SK-N-SH (cell line): ENCODE data around the gene IRGC. TPM values are rescaled to one million over a fixed set of nuclear protein-coding genes. Genes with fewer than 3 reads are reported as not detected.

Experiments used
- CTCF ChIA-PET: fragments of 300-600, 350-600 bp; formaldehyde crosslinking; extraction: SDS; loops from one replicate; lab custom pipeline; 2021; lab: Yijun Ruan, JAX
- POLR2A ChIA-PET: fragments of 350-600 bp; sonication (Branson Sonifier 250); formaldehyde crosslinking; extraction: SDS; loops from one replicate; lab custom pipeline; 2020; ENCODE audit warnings: antibody characterized with exemption, inconsistent platforms; lab: Yijun Ruan, JAX
- DNase-seq: peaks from one replicate; pipeline ENCODE4 v3.0.0; 2012
- H2AFZ ChIP-seq: fragments of 200-600 bp; sonication (generic); 2 replicates; pipeline ENCODE4 v1.8.1; 2016; ENCODE audit warnings: antibody characterized with exemption, mild to moderate bottlenecking, low read depth
- H3F3A ChIP-seq: fragments of 200-600 bp; sonication (generic); replicated peaks from 2 replicates; pipeline ENCODE3; 2016; ENCODE audit warnings: antibody characterized with exemption, mild to moderate bottlenecking; ENCODE audit not compliant: insufficient read depth
- H3K27ac ChIP-seq, 2 experiments: fragments of 200-500 bp in 1 of 2; fragments of 200-600 bp in 1 of 2; sonication (Bioruptor generic) in 1 of 2; sonication (generic), shearing (Covaris generic) in 1 of 2; 2 replicates each; pipeline versions ENCODE4 v1.5.1 to v1.6.1; 2014 to 2016; ENCODE audit warnings: low read depth in 2 of 2, inconsistent platforms in 1 of 2, low read length in 1 of 2, mild to moderate bottlenecking in 1 of 2, mixed read lengths in 1 of 2
- H3K27me3 ChIP-seq: fragments of 200-600 bp; sonication (generic), shearing (Covaris generic); 2 replicates; pipeline ENCODE4 v1.6.1; 2016; ENCODE audit warnings: mixed run types; ENCODE audit not compliant: insufficient read depth
- H3K36me3 ChIP-seq, 2 experiments: fragments of 200-500 bp in 1 of 2; fragments of 200-600 bp in 1 of 2; sonication (Bioruptor generic) in 1 of 2; sonication (generic) in 1 of 2; replicated peaks in 1 of 2; 2 replicates each; pipeline versions ENCODE3 to v1.5.1; 2014 to 2016; ENCODE audit warnings: low read length in 1 of 2, mild to moderate bottlenecking in 1 of 2; ENCODE audit not compliant: insufficient read depth in 2 of 2, control insufficient read depth in 1 of 2
- H3K4me1 ChIP-seq, 2 experiments: fragments of 200-500 bp in 1 of 2; fragments of 200-600 bp in 1 of 2; sonication (Bioruptor generic) in 1 of 2; sonication (generic), shearing (Covaris generic) in 1 of 2; 2 replicates each; pipeline versions ENCODE4 v1.5.1 to v1.6.1; 2014 to 2016; ENCODE audit warnings: low read depth in 1 of 2, low read length in 1 of 2, mixed run types in 1 of 2; ENCODE audit not compliant: insufficient read depth in 2 of 2, control insufficient read depth in 1 of 2
- H3K4me2 ChIP-seq: fragments of 200-600 bp; sonication (generic), shearing (Covaris generic); 2 replicates; pipeline ENCODE4 v1.6.1; 2017; ENCODE audit warnings: mixed run types
- H3K4me3 ChIP-seq, 2 experiments: fragments of 200-500 bp in 1 of 2; fragments of 200-600 bp in 1 of 2; sonication (Bioruptor generic) in 1 of 2; sonication (generic), shearing (Covaris generic) in 1 of 2; 2 replicates each; pipeline versions ENCODE4 v1.5.1 to v1.8.1; 2014 to 2016; ENCODE audit warnings: low read depth in 2 of 2, inconsistent platforms in 1 of 2, low read length in 1 of 2, mild to moderate bottlenecking in 1 of 2, mixed read lengths in 1 of 2, moderate library complexity in 1 of 2
- H3K79me2 ChIP-seq: fragments of 200-600 bp; sonication (generic); 2 replicates; pipeline ENCODE4 v1.8.1; 2017; ENCODE audit warnings: mild to moderate bottlenecking; ENCODE audit not compliant: insufficient read depth
- H3K9ac ChIP-seq: fragments of 200-600 bp; sonication (generic); 2 replicates; pipeline ENCODE4 v1.6.1; 2017; ENCODE audit warnings: mixed run types
- H3K9me2 ChIP-seq: fragments of 200-600 bp; sonication (generic); 2 replicates; pipeline ENCODE4 v1.6.1; 2017; ENCODE audit warnings: mixed run types
- H3K9me3 ChIP-seq: fragments of 200-600 bp; sonication (generic); 2 replicates; pipeline ENCODE4 v1.6.1; 2017; ENCODE audit warnings: mixed run types, mild to moderate bottlenecking, moderate library complexity
- H4K20me1 ChIP-seq: fragments of 200-600 bp; sonication (generic); 2 replicates; pipeline ENCODE4 v1.6.1; 2017; ENCODE audit warnings: mild to moderate bottlenecking, mixed run types; ENCODE audit not compliant: insufficient read depth
- GATA2 ChIP-seq: sonication (generic); formaldehyde crosslinking; IDR thresholded peaks from 2 replicates; pipeline ENCODE4 v1.5.0; 2020; ENCODE audit warnings: mild to moderate bottlenecking, missing genetic modification reagents
- JUND ChIP-seq: IDR thresholded peaks from 2 replicates; pipeline ENCODE4 v1.4.0; 2012
- MEF2A ChIP-seq: IDR thresholded peaks from 2 replicates; pipeline ENCODE4 v1.4.0; 2012; ENCODE audit warnings: low read depth, borderline replicate concordance
- MXI1 ChIP-seq: IDR thresholded peaks from 2 replicates; pipeline ENCODE4 v1.6.1; 2012; ENCODE audit warnings: mild to moderate bottlenecking, low read depth, low read length, improper control_type of control experiment
- NFIC ChIP-seq: IDR thresholded peaks from 2 replicates; pipeline ENCODE4 v1.4.0; 2012; ENCODE audit warnings: borderline replicate concordance
- RXRA ChIP-seq: IDR thresholded peaks from 2 replicates; pipeline ENCODE4 v1.4.0; 2012; ENCODE audit warnings: low read depth, mild to moderate bottlenecking, borderline replicate concordance
- SIN3A ChIP-seq: IDR thresholded peaks from 2 replicates; pipeline ENCODE4 v1.6.1; 2012; ENCODE audit warnings: low read depth, mild to moderate bottlenecking, low read length, moderate library complexity, borderline replicate concordance
- TCF12 ChIP-seq: IDR thresholded peaks from 2 replicates; pipeline ENCODE4 v1.4.0; 2012
- TEAD4 ChIP-seq: IDR thresholded peaks from 2 replicates; pipeline ENCODE4 v1.4.0; 2012; ENCODE audit warnings: mild to moderate bottlenecking, borderline replicate concordance; ENCODE audit not compliant: insufficient read depth
- WGBS: methylation state at CpG from one replicate; pipeline ENCODE4 v1.1.6; 2017; ENCODE audit warnings: low lambda C conversion rate; 5-methylcytosine and 5-hydroxymethylcytosine counted together
- polyA plus RNA-seq, 3 experiments: library from polyadenylated mRNA; depleted of rRNA; stranded (reverse); fragments of >200 nt; gene quantifications; 2 replicates each; pipeline ENCODE4 v1.2.3, GENCODE V29; 2012
- TF ChIP-seq, protein P1 (sequence below): fragments of 200-600 bp; sonication (generic); IDR thresholded peaks from 2 replicates; pipeline ENCODE4 v1.6.1; 2017; ENCODE audit warnings: antibody characterized with exemption, mild to moderate bottlenecking, moderate library complexity
- TF ChIP-seq, protein P2 (sequence below): IDR thresholded peaks from 2 replicates; pipeline ENCODE4 v1.4.0; 2012; ENCODE audit warnings: low read depth, borderline replicate concordance
- TF ChIP-seq, protein P3 (sequence below): IDR thresholded peaks from 2 replicates; pipeline ENCODE4 v1.4.0; 2012; ENCODE audit warnings: low read depth
- TF ChIP-seq, protein P4 (sequence below): fragments of 150-350 bp; IDR thresholded peaks from 2 replicates; pipeline ENCODE4 v1.6.1; 2016; ENCODE audit warnings: mild to moderate bottlenecking, low read depth, low read length
- TF ChIP-seq, protein P5 (sequence below): IDR thresholded peaks from 2 replicates; pipeline ENCODE4; 2012

IRGC gene
- polyA plus RNA-seq, 1 of the 3 experiments (the other 2 are of a cell fraction): not detected

DNA sequence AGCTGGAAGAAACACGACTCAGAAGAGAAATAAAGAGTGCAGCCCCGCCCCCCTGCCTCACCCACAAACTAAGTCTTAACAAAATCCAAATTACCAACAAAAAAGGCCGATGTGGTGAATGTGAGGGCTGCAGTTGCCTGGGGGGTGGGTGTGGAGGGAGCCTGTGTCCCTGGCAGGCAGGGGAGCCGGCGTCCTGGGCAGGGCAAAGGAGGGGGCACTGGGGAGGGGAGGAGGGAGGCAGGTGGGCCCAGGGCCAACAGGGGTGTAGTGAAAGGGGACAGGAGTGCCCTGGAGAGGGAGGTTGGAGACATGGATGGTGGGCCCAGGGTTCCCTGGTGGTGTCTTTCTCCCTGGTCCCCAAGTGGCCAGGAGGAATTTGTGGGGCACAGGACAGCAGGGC lies 4.0 kb downstream of the IRGC start:
- H3F3A ChIP-seq: no peaks in the 10 kb centered on the region
- DNase-seq: no peak
- H3K27ac ChIP-seq: no peak overlapping the region
- no peaks in the 10 kb centered on the region for H3K27me3 ChIP-seq
- ChIA-PET CTCF (interaction anchor here (1.2 kb wide), 1 partner anchor 65 kb away, joined by 3 read pairs; no protein-coding TSS in a partner anchor), POLR2A (no interaction called here)
- 77% methylated on average over 5 of the region's 5 CpGs for WGBS
- H3K79me2 ChIP-seq: no peaks in the 10 kb centered on the region
- H3K9me3 ChIP-seq: no peaks in the 10 kb centered on the region
- no peak overlapping the region for H3K9ac ChIP-seq
- H3K9me2 ChIP-seq: no peaks in the 10 kb centered on the region
- H3K4me2 ChIP-seq: no peak overlapping the region
- no peak overlapping the region for H3K4me3 ChIP-seq
- H2AFZ ChIP-seq: no peak overlapping the region
- no peaks in the 10 kb centered on the region for H3K36me3 ChIP-seq
- no peaks in the 10 kb centered on the region for H4K20me1 ChIP-seq
- H3K4me1 ChIP-seq: no peaks in the 10 kb centered on the region
- TF ChIP-seq, protein P1, sequence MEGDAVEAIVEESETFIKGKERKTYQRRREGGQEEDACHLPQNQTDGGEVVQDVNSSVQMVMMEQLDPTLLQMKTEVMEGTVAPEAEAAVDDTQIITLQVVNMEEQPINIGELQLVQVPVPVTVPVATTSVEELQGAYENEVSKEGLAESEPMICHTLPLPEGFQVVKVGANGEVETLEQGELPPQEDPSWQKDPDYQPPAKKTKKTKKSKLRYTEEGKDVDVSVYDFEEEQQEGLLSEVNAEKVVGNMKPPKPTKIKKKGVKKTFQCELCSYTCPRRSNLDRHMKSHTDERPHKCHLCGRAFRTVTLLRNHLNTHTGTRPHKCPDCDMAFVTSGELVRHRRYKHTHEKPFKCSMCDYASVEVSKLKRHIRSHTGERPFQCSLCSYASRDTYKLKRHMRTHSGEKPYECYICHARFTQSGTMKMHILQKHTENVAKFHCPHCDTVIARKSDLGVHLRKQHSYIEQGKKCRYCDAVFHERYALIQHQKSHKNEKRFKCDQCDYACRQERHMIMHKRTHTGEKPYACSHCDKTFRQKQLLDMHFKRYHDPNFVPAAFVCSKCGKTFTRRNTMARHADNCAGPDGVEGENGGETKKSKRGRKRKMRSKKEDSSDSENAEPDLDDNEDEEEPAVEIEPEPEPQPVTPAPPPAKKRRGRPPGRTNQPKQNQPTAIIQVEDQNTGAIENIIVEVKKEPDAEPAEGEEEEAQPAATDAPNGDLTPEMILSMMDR: no peak
- TF ChIP-seq TCF12 (no peak), MXI1 (no peak), RXRA (no peak)
- TF ChIP-seq, protein P2, sequence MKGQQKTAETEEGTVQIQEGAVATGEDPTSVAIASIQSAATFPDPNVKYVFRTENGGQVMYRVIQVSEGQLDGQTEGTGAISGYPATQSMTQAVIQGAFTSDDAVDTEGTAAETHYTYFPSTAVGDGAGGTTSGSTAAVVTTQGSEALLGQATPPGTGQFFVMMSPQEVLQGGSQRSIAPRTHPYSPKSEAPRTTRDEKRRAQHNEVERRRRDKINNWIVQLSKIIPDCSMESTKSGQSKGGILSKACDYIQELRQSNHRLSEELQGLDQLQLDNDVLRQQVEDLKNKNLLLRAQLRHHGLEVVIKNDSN: no peak
- TF ChIP-seq, protein P3, sequence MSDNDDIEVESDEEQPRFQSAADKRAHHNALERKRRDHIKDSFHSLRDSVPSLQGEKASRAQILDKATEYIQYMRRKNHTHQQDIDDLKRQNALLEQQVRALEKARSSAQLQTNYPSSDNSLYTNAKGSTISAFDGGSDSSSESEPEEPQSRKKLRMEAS: no peak

DNA sequence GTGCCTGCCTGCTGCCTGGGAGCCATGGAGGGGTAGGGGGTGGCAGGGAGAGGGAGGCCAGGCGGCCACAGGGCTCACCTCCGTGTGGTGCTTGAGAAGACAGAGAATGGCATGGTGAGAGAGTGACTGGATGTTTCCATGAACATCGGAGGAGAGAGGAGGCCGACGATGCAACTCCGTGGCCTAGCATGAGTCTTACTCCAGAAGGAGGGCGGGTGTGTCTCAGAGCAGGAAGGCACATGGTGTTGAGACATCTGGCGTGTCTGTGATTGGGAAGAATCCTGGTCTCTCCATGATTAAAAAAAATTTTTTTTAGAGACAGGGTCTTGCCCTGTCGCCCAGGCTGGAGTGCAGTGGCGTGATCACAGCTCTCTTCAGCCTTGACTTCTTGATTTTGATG lies 5.1 kb downstream of the IRGC start:
- no peaks in the 10 kb centered on the region for H3K4me1 ChIP-seq
- H3K4me3 ChIP-seq: no peak overlapping the region

More for the DNA sequence above, 5.1 kb downstream of the IRGC start:
- Histone ChIP-seq H3K36me3 (no peaks in the 10 kb centered on the region), H3F3A (peaks cover 6% of the 10 kb centered on the region), H3K9ac (no peak overlapping the region), H3K9me2 (no peaks in the 10 kb centered on the region), H3K79me2 (no peaks in the 10 kb centered on the region), H2AFZ (no peak overlapping the region), H3K27ac (no peak overlapping the region), H3K27me3 (no peaks in the 10 kb centered on the region), H3K9me3 (no peaks in the 10 kb centered on the region), H4K20me1 (no peaks in the 10 kb centered on the region), H3K4me2 (no peak overlapping the region)
- CTCF ChIA-PET: interaction anchor here (0.8 to 1.6 kb wide), 5 partner anchors 21 to 64 kb away, joined by 3 to 7 read pairs (median 3); no protein-coding TSS in a partner anchor
- 88% methylated on average over 10 of the region's 10 CpGs for WGBS
- TF ChIP-seq NFIC (no peak), TEAD4 (no peak), RXRA (no peak), MEF2A (no peak), GATA2 (no peak), JUND (no peak), SIN3A (no peak)
- TF ChIP-seq, protein P4, sequence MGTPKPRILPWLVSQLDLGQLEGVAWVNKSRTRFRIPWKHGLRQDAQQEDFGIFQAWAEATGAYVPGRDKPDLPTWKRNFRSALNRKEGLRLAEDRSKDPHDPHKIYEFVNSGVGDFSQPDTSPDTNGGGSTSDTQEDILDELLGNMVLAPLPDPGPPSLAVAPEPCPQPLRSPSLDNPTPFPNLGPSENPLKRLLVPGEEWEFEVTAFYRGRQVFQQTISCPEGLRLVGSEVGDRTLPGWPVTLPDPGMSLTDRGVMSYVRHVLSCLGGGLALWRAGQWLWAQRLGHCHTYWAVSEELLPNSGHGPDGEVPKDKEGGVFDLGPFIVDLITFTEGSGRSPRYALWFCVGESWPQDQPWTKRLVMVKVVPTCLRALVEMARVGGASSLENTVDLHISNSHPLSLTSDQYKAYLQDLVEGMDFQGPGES: no peak
- TF ChIP-seq, protein P5, sequence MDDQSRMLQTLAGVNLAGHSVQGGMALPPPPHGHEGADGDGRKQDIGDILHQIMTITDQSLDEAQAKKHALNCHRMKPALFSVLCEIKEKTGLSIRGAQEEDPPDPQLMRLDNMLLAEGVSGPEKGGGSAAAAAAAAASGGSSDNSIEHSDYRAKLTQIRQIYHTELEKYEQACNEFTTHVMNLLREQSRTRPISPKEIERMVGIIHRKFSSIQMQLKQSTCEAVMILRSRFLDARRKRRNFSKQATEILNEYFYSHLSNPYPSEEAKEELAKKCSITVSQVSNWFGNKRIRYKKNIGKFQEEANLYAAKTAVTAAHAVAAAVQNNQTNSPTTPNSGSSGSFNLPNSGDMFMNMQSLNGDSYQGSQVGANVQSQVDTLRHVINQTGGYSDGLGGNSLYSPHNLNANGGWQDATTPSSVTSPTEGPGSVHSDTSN: no peak
- TF ChIP-seq, protein P3: no peak
- TF ChIP-seq, all 33 proteins: peak for 0
- POLR2A ChIA-PET: no interaction called here
- no peak for DNase-seq
